HEK293 (cell line): Measurements from ENCODE around the gene RPS15.
A peak's percentile ranks its signal among the peaks of the same experiment; 100 is the strongest.

Experiments
- BCL11B ChIP-seq: fragments of 450-650 bp; formaldehyde crosslinking; IDR thresholded peaks from 2 replicates; pipeline ENCODE4 v1.5.1; 2016; ENCODE audit warnings: low read depth, missing biosample characterization, missing genetic modification characterization
- GLI2 ChIP-seq: fragments of 450-650 bp; formaldehyde crosslinking; IDR thresholded peaks from 2 replicates; pipeline ENCODE4; 2017; ENCODE audit warnings: missing biosample characterization, missing genetic modification characterization, low read depth, borderline replicate concordance
- GLIS2 ChIP-seq: fragments of 450-650 bp; formaldehyde crosslinking; IDR thresholded peaks from 2 replicates; pipeline ENCODE4 v1.5.1; 2016; ENCODE audit warnings: missing biosample characterization, missing genetic modification characterization
- HOXA7 ChIP-seq: sonication (generic); formaldehyde crosslinking; IDR thresholded peaks from 2 replicates; pipeline ENCODE4 v1.8.1; 2022; ENCODE audit warnings: missing genetic modification reagents, borderline replicate concordance
- IKZF3 ChIP-seq: fragments of 450-650 bp; IDR thresholded peaks from 2 replicates; pipeline ENCODE4 v1.5.0; 2018; ENCODE audit warnings: missing biosample characterization, mild to moderate bottlenecking, missing genetic modification characterization, moderate library complexity
- KLF1 ChIP-seq: fragments of 450-650 bp; formaldehyde crosslinking; IDR thresholded peaks from 2 replicates; pipeline ENCODE4 v1.5.1; 2016; ENCODE audit warnings: missing biosample characterization, missing genetic modification characterization
- PRDM1 ChIP-seq: fragments of 450-650 bp; formaldehyde crosslinking; IDR thresholded peaks from 2 replicates; pipeline ENCODE4; 2016; ENCODE audit warnings: missing biosample characterization, missing genetic modification characterization
- SALL2 ChIP-seq: fragments of 450-650 bp; formaldehyde crosslinking; IDR thresholded peaks from 2 replicates; pipeline ENCODE4 v1.5.0; 2017; ENCODE audit warnings: missing biosample characterization, mild to moderate bottlenecking, missing genetic modification characterization, borderline replicate concordance
- TRIM28 ChIP-seq: IDR thresholded peaks from 2 replicates; pipeline ENCODE4 v1.6.1; 2011; ENCODE audit warnings: low read length, control low read depth, borderline replicate concordance
- ZIC2 ChIP-seq: fragments of 450-650 bp; formaldehyde crosslinking; IDR thresholded peaks from 2 replicates; pipeline ENCODE4 v1.5.1; 2016; ENCODE audit warnings: missing biosample characterization, missing genetic modification characterization
- ZNF138 ChIP-seq: fragments of 450-650 bp; formaldehyde crosslinking; IDR thresholded peaks from 2 replicates; pipeline ENCODE4 v1.5.1; 2016; ENCODE audit warnings: missing biosample characterization, missing genetic modification characterization, borderline replicate concordance
- ZNF211 ChIP-seq: fragments of 450-650 bp; formaldehyde crosslinking; IDR thresholded peaks from 2 replicates; pipeline ENCODE4 v1.5.1; 2016; ENCODE audit warnings: low read depth, missing biosample characterization, missing genetic modification characterization
- ZNF292 ChIP-seq: fragments of 450-650 bp; formaldehyde crosslinking; IDR thresholded peaks from 2 replicates; pipeline ENCODE4 v1.5.1; 2016; ENCODE audit warnings: low read depth, missing biosample characterization, missing genetic modification characterization, borderline replicate concordance
- ZNF311 ChIP-seq: fragments of 450-650 bp; formaldehyde crosslinking; IDR thresholded peaks from 2 replicates; pipeline ENCODE4 v1.5.1; 2017; ENCODE audit warnings: missing biosample characterization, missing genetic modification characterization, borderline replicate concordance
- ZNF366 ChIP-seq: fragments of 450-650 bp; formaldehyde crosslinking; conservative IDR thresholded peaks from 2 replicates; pipeline ENCODE4 v1.5.1; 2016; ENCODE audit warnings: missing biosample characterization, missing genetic modification characterization
- ZNF391 ChIP-seq: fragments of 450-650 bp; formaldehyde crosslinking; IDR thresholded peaks from 2 replicates; pipeline ENCODE4 v1.5.1; 2016; ENCODE audit warnings: low read depth, missing biosample characterization, missing genetic modification characterization, borderline replicate concordance
- ZNF529 ChIP-seq: fragments of 450-650 bp; formaldehyde crosslinking; IDR thresholded peaks from 2 replicates; pipeline ENCODE4 v1.5.1; 2017; ENCODE audit warnings: missing genetic modification characterization, missing biosample characterization; ENCODE audit not compliant: insufficient replicate concordance
- ZNF548 ChIP-seq: fragments of 450-650 bp; formaldehyde crosslinking; IDR thresholded peaks from 2 replicates; pipeline ENCODE4 v1.5.1; 2016; ENCODE audit warnings: missing biosample characterization, missing genetic modification characterization
- ZNF555 ChIP-seq: fragments of 450-650 bp; formaldehyde crosslinking; conservative IDR thresholded peaks from 2 replicates; pipeline ENCODE4 v1.5.1; 2017; ENCODE audit warnings: missing biosample characterization, mild to moderate bottlenecking, missing genetic modification characterization, inconsistent platforms
- ZNF600 ChIP-seq: fragments of 450-650 bp; formaldehyde crosslinking; IDR thresholded peaks from 2 replicates; pipeline ENCODE4 v1.5.1; 2016; ENCODE audit warnings: missing biosample characterization, missing genetic modification characterization
- ZNF621 ChIP-seq: fragments of 450-650 bp; formaldehyde crosslinking; IDR thresholded peaks from 2 replicates; pipeline ENCODE4 v1.5.1; 2017; ENCODE audit warnings: missing biosample characterization, missing genetic modification characterization
- ZNF768 ChIP-seq: fragments of 450-650 bp; formaldehyde crosslinking; IDR thresholded peaks from 2 replicates; pipeline ENCODE4 v1.5.1; 2018; ENCODE audit warnings: missing biosample characterization, mild to moderate bottlenecking, missing genetic modification characterization
- ZNF843 ChIP-seq: fragments of 450-650 bp; formaldehyde crosslinking; IDR thresholded peaks from 2 replicates; pipeline ENCODE4 v1.5.1; 2016; ENCODE audit warnings: missing biosample characterization, missing genetic modification characterization
- ZSCAN23 ChIP-seq: fragments of 450-650 bp; formaldehyde crosslinking; IDR thresholded peaks from 2 replicates; pipeline ENCODE4 v1.5.1; 2016; ENCODE audit warnings: missing biosample characterization, missing genetic modification characterization
- ZSCAN30 ChIP-seq: fragments of 450-650 bp; IDR thresholded peaks from 2 replicates; pipeline ENCODE4 v1.5.1; 2018; ENCODE audit warnings: missing biosample characterization, mild to moderate bottlenecking, missing genetic modification characterization, moderate library complexity
- TF ChIP-seq, protein P1 (sequence below): fragments of 450-650 bp; formaldehyde crosslinking; IDR thresholded peaks from 2 replicates; pipeline ENCODE4 v1.5.1; 2016; ENCODE audit warnings: missing biosample characterization, missing genetic modification characterization
- TF ChIP-seq, protein P2 (sequence below): fragments of 450-650 bp; formaldehyde crosslinking; IDR thresholded peaks from 2 replicates; pipeline ENCODE4 v1.5.1; 2016; ENCODE audit warnings: missing biosample characterization, missing genetic modification characterization
- TF ChIP-seq, protein P3 (sequence below): fragments of 450-650 bp; formaldehyde crosslinking; IDR thresholded peaks from 2 replicates; pipeline ENCODE4 v1.5.1; 2016; ENCODE audit warnings: missing biosample characterization, missing genetic modification characterization
- TF ChIP-seq, protein P4 (sequence below): fragments of 450-650 bp; formaldehyde crosslinking; IDR thresholded peaks from 2 replicates; pipeline ENCODE4 v1.5.1; 2016; ENCODE audit warnings: missing biosample characterization, missing genetic modification characterization
- TF ChIP-seq, protein P5 (sequence below): fragments of 450-650 bp; formaldehyde crosslinking; IDR thresholded peaks from 2 replicates; pipeline ENCODE4 v1.5.1; 2017; ENCODE audit warnings: missing biosample characterization, missing genetic modification characterization

Gene RPS15

DNA sequence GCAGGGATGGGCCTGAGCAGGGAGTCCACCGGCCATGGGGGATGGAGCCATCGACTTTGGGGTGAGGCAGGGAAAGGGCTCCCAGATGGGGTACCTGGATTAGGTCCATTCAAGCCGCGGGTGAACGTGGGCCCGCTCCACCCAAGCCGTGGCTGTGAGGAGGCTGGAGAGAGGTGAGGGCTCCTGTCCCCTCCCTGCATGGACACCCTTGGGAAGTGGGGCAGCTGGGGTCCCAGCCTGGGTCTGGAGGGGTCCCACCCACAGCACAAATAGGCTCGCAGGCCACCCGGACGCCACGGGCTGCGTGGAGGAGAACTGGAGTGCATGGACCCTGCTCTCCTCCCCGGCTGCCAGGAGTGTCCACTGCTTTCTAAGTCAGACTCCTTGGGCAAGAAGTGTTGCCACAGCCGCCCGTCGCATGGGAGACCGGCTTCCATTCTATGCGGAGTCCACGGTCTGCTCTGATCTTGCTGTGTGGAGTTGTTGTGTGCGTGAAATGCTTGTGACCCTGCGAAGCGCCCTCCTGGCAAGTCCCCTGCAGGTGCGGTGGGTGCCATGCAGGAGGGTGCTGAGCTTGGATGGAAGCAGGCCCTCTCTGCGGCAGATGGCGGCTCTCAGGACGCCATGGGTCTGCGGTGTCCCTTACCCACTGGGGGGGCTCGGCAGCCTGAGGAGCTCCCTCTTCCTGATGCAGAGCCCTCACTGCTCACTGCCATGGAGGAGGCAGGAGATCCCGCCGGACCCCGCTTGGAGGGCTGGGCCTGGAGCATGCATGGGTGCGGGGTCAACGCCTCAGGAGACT lies 28.8 kb upstream of the RPS15 start (continued):
- TF ChIP-seq, protein P1, sequence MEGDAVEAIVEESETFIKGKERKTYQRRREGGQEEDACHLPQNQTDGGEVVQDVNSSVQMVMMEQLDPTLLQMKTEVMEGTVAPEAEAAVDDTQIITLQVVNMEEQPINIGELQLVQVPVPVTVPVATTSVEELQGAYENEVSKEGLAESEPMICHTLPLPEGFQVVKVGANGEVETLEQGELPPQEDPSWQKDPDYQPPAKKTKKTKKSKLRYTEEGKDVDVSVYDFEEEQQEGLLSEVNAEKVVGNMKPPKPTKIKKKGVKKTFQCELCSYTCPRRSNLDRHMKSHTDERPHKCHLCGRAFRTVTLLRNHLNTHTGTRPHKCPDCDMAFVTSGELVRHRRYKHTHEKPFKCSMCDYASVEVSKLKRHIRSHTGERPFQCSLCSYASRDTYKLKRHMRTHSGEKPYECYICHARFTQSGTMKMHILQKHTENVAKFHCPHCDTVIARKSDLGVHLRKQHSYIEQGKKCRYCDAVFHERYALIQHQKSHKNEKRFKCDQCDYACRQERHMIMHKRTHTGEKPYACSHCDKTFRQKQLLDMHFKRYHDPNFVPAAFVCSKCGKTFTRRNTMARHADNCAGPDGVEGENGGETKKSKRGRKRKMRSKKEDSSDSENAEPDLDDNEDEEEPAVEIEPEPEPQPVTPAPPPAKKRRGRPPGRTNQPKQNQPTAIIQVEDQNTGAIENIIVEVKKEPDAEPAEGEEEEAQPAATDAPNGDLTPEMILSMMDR: peak; percentile 64; the same call in 1 of the 2 replicates
- TF ChIP-seq ZNF292 (no peak), GLI2 (tag by site-specific recombination) (no peak), ZNF138 (tag by site-specific recombination) (no peak), TRIM28 (no peak), BCL11B (tag by site-specific recombination) (no peak), ZSCAN23 (tag by site-specific recombination) (no peak), PRDM1 (no peak), ZNF555 (tag by site-specific recombination) (no peak), ZSCAN30 (tag by site-specific recombination) (no peak), IKZF3 (tag by site-specific recombination) (no peak), ZNF366 (tag by site-specific recombination) (no peak), ZNF529 (no peak), ZNF391 (0 out of 2 replicates have a peak, but pooled peaks have one; percentile 17), ZNF843 (tag by site-specific recombination) (no peak), SALL2 (tag by site-specific recombination) (no peak), KLF1 (tag by site-specific recombination) (no peak), ZNF621 (tag by site-specific recombination) (no peak), ZNF600 (0 out of 2 replicates have a peak, but pooled peaks have one; percentile 22), ZNF211 (tag by site-specific recombination) (no peak), ZNF768 (no peak), ZNF311 (tag by site-specific recombination) (no peak), HOXA7 (CRISPR knock-in tag) (no peak), ZIC2 (peak; percentile 86), GLIS2 (tag by site-specific recombination) (peak; percentile 69), ZNF548 (tag by site-specific recombination) (no peak)
- TF ChIP-seq, protein P2, sequence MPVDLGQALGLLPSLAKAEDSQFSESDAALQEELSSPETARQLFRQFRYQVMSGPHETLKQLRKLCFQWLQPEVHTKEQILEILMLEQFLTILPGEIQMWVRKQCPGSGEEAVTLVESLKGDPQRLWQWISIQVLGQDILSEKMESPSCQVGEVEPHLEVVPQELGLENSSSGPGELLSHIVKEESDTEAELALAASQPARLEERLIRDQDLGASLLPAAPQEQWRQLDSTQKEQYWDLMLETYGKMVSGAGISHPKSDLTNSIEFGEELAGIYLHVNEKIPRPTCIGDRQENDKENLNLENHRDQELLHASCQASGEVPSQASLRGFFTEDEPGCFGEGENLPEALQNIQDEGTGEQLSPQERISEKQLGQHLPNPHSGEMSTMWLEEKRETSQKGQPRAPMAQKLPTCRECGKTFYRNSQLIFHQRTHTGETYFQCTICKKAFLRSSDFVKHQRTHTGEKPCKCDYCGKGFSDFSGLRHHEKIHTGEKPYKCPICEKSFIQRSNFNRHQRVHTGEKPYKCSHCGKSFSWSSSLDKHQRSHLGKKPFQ: no peak
- TF ChIP-seq, protein P3, sequence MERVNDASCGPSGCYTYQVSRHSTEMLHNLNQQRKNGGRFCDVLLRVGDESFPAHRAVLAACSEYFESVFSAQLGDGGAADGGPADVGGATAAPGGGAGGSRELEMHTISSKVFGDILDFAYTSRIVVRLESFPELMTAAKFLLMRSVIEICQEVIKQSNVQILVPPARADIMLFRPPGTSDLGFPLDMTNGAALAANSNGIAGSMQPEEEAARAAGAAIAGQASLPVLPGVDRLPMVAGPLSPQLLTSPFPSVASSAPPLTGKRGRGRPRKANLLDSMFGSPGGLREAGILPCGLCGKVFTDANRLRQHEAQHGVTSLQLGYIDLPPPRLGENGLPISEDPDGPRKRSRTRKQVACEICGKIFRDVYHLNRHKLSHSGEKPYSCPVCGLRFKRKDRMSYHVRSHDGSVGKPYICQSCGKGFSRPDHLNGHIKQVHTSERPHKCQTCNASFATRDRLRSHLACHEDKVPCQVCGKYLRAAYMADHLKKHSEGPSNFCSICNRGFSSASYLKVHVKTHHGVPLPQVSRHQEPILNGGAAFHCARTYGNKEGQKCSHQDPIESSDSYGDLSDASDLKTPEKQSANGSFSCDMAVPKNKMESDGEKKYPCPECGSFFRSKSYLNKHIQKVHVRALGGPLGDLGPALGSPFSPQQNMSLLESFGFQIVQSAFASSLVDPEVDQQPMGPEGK (tag by site-specific recombination): no peak
- TF ChIP-seq, protein P4, sequence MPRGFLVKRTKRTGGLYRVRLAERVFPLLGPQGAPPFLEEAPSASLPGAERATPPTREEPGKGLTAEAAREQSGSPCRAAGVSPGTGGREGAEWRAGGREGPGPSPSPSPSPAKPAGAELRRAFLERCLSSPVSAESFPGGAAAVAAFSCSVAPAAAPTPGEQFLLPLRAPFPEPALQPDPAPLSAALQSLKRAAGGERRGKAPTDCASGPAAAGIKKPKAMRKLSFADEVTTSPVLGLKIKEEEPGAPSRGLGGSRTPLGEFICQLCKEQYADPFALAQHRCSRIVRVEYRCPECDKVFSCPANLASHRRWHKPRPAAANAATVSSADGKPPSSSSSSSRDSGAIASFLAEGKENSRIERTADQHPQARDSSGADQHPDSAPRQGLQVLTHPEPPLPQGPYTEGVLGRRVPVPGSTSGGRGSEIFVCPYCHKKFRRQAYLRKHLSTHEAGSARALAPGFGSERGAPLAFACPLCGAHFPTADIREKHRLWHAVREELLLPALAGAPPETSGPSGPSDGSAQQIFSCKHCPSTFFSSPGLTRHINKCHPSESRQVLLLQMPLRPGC: no peak
- TF ChIP-seq, protein P5, sequence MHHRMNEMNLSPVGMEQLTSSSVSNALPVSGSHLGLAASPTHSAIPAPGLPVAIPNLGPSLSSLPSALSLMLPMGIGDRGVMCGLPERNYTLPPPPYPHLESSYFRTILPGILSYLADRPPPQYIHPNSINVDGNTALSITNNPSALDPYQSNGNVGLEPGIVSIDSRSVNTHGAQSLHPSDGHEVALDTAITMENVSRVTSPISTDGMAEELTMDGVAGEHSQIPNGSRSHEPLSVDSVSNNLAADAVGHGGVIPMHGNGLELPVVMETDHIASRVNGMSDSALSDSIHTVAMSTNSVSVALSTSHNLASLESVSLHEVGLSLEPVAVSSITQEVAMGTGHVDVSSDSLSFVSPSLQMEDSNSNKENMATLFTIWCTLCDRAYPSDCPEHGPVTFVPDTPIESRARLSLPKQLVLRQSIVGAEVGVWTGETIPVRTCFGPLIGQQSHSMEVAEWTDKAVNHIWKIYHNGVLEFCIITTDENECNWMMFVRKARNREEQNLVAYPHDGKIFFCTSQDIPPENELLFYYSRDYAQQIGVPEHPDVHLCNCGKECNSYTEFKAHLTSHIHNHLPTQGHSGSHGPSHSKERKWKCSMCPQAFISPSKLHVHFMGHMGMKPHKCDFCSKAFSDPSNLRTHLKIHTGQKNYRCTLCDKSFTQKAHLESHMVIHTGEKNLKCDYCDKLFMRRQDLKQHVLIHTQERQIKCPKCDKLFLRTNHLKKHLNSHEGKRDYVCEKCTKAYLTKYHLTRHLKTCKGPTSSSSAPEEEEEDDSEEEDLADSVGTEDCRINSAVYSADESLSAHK (tag by site-specific recombination): no peak
